Kidney (tissue), 14 donors: ENCODE data around the gene TMA7. TPM values are rescaled to one million over a fixed set of nuclear protein-coding genes. Genes with fewer than 3 reads are reported as not detected.

Source experiments
- DNase-seq, 5 donors: peaks; one replicate each; pipeline ENCODE4 v3.0.0-alpha.2; 2013 to 2020
- FAIRE-seq: peaks from 2 replicates; lab custom pipeline; 2012; peaks lifted over from hg19 to GRCh38; lab: Jason Lieb, UNC
- H3K27ac ChIP-seq, 2 donors: one replicate each; pipeline ENCODE4 v1.7.0; 2013; ENCODE audit warnings: low read depth in 2 of 2, low read length in 2 of 2, inconsistent platforms in 1 of 2
- H3K27me3 ChIP-seq: one replicate; pipeline ENCODE4 v1.7.1; 2013; ENCODE audit warnings: low read length, inconsistent platforms; ENCODE audit not compliant: control insufficient read depth, insufficient read depth
- H3K36me3 ChIP-seq, 3 donors: one replicate each; pipeline versions ENCODE4 v1.7.0 to v1.7.1; 2013; ENCODE audit warnings: low read length in 3 of 3, control low read depth in 1 of 3, inconsistent platforms in 1 of 3; ENCODE audit not compliant: insufficient read depth in 3 of 3, control insufficient read depth in 2 of 3
- H3K4me1 ChIP-seq, 3 donors: one replicate each; pipeline versions ENCODE4 v1.7.0 to v1.7.1; 2013; ENCODE audit warnings: low read length in 3 of 3, inconsistent platforms in 1 of 3, low read depth in 1 of 3; ENCODE audit not compliant: control insufficient read depth in 2 of 3, insufficient read depth in 2 of 3
- H3K4me3 ChIP-seq, 3 donors: one replicate each; pipeline versions ENCODE4 v1.7.0 to v1.8.1; 2013; ENCODE audit warnings: low read length in 3 of 3, control low read depth in 1 of 3, inconsistent platforms in 1 of 3
- H3K9ac ChIP-seq, 3 donors: one replicate each; pipeline versions ENCODE4 v1.7.0 to v1.7.1; 2013; ENCODE audit warnings: low read length in 3 of 3, control low read depth in 1 of 3, inconsistent platforms in 1 of 3
- H3K9me3 ChIP-seq, 3 donors: one replicate each; pipeline versions ENCODE4 v1.7.0 to v1.7.1; 2013; ENCODE audit warnings: low read length in 3 of 3, control low read depth in 1 of 3, inconsistent platforms in 1 of 3; ENCODE audit not compliant: control insufficient read depth in 2 of 3, insufficient read depth in 1 of 3
- CTCF ChIP-seq: IDR thresholded peaks from 3 replicates; pipeline ENCODE4 v1.5.1; 2012; ENCODE audit warnings: mild to moderate bottlenecking, moderate library complexity, borderline replicate concordance; ENCODE audit not compliant: insufficient read depth; ENCODE audit errors: extremely low read depth
- intact Hi-C: fragments of 100-400 bp; cut with DNase I; formaldehyde crosslinking; loops from one replicate; pipeline ENCODE4 v1.11.1; 2022
- polyA plus RNA-seq: library from polyadenylated mRNA; stranded (reverse); fragments of 350-450 nt; fragmentation: Illumina TruSeq; extraction: RNeasy Lipid Tissue Mini Kit (QIAGEN cat#74804); gene quantifications from one replicate; pipeline ENCODE4 v1.2.3, GENCODE V29; 2014; ENCODE audit warnings: low read depth, low replicate concordance; ENCODE audit not compliant: insufficient read depth
- total RNA-seq: library from RNA; stranded (reverse); fragmentation: NEBNext Ultra II Directional; extraction: Animal tissue kit (Norgen Biotek cat#: 25700); gene quantifications from one replicate; pipeline ENCODE4 v1.2.1, GENCODE V29; 2021
- donor health status: control.
- donor health status: control.
- donor health status: control.
- donor health status: control.
- donor health status: control.
- donor health status: DM: yes; HTN: yes; CAD: no.
- donor health status: Normal renal cell carcinoma (clear cell type).

The TMA7 gene
- total and polyA plus RNA-seq, 2 donors from 2014 or later = 195 to 631 TPM

- H3K27me3 ChIP-seq = no peaks in the 10 kb centered on the region
- no peaks in the 10 kb centered on the region for H3K9me3 ChIP-seq
- DNase-seq (peak; percentile 80 to 89 (median 88)), FAIRE-seq (no peak)
- no peak for TF ChIP-seq CTCF
- H3K9ac ChIP-seq = peak overlapping the region; percentile 21 to 76 (median 76)
- H3K4me3 ChIP-seq = peak overlapping the region; percentile 47 to 76 (median 75)
- intact Hi-C loops = no loop called here
- H3K36me3 ChIP-seq = peaks cover 0 to 6% (median 0%) of the 10 kb centered on the region in 3 donors
- peaks cover 3 to 73% (median 44%) of the 10 kb centered on the region in 3 donors for H3K4me1 ChIP-seq
- peak overlapping the region; percentile 91 to 94 for H3K27ac ChIP-seq
These were observed 11.3 kb upstream of the TMA7 start for GRCh38 chr3:48428572-48429316.

DNA sequence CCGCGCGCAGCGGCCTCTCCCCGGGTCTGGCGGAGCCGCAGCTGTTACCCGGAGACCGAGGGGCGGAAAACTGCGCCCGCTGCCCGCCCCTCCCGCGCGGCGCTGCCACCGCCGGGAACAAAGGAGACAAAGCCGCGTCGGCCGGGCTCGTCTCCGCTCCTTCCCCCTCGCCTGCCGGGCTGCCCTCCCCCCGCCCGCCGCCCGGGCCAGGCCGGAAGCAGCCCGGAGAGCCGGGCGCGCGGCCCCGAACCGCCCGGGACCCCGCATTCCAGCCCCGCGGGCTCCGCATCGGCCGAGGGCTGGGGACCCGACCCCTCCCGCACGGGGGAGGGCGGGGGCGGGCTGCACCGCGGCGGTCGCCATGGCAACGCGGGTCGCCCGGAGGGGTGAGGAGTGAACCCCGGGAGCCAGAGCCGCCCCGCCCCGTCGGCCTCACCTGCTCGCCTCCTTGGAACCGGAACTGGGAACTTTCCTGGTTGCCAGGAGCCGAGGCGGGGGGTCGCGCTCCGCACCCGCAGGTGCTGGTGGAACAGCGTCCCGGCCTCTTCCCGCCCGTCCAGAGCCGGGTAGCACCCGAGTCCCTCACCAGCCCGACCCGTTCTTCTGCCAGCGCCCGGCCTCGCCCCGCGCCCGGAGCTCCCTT is 10.6 kb upstream of the TMA7 start:
- no peak for TF ChIP-seq CTCF
- Histone ChIP-seq H3K4me1 (peaks cover 3 to 75% (median 51%) of the 10 kb centered on the region in 3 donors), H3K36me3 (peaks cover 0 to 2% (median 0%) of the 10 kb centered on the region in 3 donors), H3K27ac (peak overlapping the region; percentile 88 to 94), H3K4me3 (peak overlapping the region; percentile 43 to 76 (median 56)), H3K9ac (peak overlapping the region in 2 of 3 donors; percentile 51 to 76), H3K9me3 (no peaks in the 10 kb centered on the region), H3K27me3 (no peaks in the 10 kb centered on the region)
- intact Hi-C loops = no loop called here
- FAIRE-seq (no peak), DNase-seq (peak; percentile 77 to 94 (median 86))

- Histone ChIP-seq H3K36me3 (no peaks in the 10 kb centered on the region), H3K4me3 (peak within 1 kb of the TSS; percentile 56 to 76 (median 75)), H3K27me3 (no peaks in the 10 kb centered on the region), H3K4me1 (peaks cover 3 to 75% (median 51%) of the 10 kb centered on the region in 3 donors), H3K9me3 (no peaks in the 10 kb centered on the region), H3K9ac (peak within 1 kb of the TSS; percentile 3 to 76 (median 51)), H3K27ac (peak within 1 kb of the TSS; percentile 88 to 94)
- no peak for TF ChIP-seq CTCF
- intact Hi-C loops = loop anchor here (10.0 kb wide), 1 partner anchor 155 kb away; no protein-coding TSS in a partner anchor
- DNase-seq = peak; percentile 93 to 97 (median 96)
- FAIRE-seq = no peak
These were observed 9.9 kb upstream of the TMA7 start, which contains the start of gene PLXNB1 for GRCh38 chr3:48429960-48430707. Gene PLXNB1, minus strand, starts transcription at chr3:48430086. Its CDS starts 5,475 bp downstream, at chr3:48424611.
